HFF-Myc (cell line): ENCODE measurements around the gene NGFR.

Experiments
- DNase-seq: peaks from one replicate; pipeline ENCODE4 v3.0.0-alpha.2; 2011; ENCODE audit warnings: low read depth; ENCODE audit errors: extremely low read depth
- H3K4me3 ChIP-seq: replicated peaks from 2 replicates; pipeline ENCODE4 v1.5.1; 2011; ENCODE audit warnings: low read depth, mild to moderate bottlenecking, control low read depth, low read length
- TF ChIP-seq, protein P1 (sequence below): IDR thresholded peaks from 2 replicates; pipeline ENCODE4 v1.5.1; 2012; ENCODE audit warnings: mild to moderate bottlenecking, low read depth, low read length, control low read depth; ENCODE audit errors: missing control alignments

The NGFR gene

DNA sequence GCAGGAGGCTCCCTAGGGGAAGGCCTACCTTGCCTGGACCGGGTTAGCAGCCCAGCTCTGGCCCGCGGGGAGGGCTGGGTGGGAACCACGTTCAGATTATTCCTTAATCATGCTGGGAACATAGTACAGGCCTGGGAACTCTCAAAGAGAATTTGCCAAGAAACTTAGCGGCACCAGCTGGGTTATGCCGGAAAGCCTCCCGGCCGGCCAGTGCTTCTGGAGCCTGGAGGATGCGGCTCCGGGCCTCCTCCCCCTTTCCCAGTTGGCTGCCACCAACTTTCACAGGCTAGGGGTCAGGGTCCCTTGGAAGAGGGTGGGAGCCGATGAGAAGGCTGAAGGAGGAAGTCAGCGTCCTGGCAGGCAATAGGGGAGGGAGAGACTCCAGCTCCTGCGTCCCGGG lies 10.8 kb downstream of the NGFR start:
- TF ChIP-seq, protein P1, sequence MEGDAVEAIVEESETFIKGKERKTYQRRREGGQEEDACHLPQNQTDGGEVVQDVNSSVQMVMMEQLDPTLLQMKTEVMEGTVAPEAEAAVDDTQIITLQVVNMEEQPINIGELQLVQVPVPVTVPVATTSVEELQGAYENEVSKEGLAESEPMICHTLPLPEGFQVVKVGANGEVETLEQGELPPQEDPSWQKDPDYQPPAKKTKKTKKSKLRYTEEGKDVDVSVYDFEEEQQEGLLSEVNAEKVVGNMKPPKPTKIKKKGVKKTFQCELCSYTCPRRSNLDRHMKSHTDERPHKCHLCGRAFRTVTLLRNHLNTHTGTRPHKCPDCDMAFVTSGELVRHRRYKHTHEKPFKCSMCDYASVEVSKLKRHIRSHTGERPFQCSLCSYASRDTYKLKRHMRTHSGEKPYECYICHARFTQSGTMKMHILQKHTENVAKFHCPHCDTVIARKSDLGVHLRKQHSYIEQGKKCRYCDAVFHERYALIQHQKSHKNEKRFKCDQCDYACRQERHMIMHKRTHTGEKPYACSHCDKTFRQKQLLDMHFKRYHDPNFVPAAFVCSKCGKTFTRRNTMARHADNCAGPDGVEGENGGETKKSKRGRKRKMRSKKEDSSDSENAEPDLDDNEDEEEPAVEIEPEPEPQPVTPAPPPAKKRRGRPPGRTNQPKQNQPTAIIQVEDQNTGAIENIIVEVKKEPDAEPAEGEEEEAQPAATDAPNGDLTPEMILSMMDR: no peak
- DNase-seq: no peak

DNA sequence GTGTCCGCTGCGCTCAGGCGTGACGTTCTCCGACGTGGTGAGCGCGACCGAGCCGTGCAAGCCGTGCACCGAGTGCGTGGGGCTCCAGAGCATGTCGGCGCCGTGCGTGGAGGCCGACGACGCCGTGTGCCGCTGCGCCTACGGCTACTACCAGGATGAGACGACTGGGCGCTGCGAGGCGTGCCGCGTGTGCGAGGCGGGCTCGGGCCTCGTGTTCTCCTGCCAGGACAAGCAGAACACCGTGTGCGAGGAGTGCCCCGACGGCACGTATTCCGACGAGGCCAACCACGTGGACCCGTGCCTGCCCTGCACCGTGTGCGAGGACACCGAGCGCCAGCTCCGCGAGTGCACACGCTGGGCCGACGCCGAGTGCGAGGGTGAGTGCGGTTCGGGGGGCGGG lies 11.2 kb downstream of the NGFR start:
- DNase-seq: no peak
- H3K4me3 ChIP-seq: no peak overlapping the region
- TF ChIP-seq, protein P1: no peak

More for the DNA sequence above, 10.8 kb downstream of the NGFR start:
- no peak overlapping the region for H3K4me3 ChIP-seq

DNA sequence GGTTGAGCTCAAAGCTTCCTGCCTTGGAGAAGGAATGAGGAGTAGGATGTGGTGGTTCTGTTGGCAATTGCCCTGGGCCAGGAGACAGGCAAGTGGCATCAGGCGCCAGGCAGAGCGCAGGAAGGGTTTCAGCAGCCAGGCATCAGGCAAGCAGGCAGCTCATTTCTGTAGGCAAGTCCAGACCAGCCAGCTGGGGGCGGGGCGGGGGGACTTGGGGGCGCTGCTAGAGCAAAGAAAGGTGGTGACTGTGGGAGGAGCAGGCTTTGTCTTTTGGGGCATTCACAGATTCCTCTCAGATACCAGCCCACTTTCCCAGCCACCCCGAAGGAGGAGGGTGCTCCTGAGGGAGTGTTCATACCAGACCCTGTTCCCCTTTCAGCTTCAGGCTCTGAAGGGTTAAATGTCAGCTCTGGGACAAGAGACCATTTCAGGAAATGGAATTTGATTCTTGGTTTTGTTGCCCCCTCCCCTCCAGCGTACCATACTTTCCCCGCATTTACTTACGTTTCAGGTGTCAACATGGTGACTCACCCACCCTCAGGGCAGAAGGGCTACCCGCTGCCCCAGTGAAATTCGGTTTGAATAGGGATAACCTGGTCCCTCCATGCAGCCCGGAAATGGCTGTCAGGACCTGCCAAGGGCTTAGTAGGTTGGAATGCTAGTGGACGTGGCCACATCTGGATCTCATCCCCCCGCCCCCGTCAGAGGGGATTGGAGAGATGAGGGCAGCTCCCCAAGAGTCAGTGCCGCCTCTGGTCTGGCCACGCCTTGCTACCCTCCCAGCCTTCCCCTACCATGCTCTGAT lies 13.2 kb downstream of the NGFR start:
- TF ChIP-seq, protein P1: no peak
- H3K4me3 ChIP-seq: peak overlapping the region; percentile 16
- DNase-seq: peak; percentile 72

DNA sequence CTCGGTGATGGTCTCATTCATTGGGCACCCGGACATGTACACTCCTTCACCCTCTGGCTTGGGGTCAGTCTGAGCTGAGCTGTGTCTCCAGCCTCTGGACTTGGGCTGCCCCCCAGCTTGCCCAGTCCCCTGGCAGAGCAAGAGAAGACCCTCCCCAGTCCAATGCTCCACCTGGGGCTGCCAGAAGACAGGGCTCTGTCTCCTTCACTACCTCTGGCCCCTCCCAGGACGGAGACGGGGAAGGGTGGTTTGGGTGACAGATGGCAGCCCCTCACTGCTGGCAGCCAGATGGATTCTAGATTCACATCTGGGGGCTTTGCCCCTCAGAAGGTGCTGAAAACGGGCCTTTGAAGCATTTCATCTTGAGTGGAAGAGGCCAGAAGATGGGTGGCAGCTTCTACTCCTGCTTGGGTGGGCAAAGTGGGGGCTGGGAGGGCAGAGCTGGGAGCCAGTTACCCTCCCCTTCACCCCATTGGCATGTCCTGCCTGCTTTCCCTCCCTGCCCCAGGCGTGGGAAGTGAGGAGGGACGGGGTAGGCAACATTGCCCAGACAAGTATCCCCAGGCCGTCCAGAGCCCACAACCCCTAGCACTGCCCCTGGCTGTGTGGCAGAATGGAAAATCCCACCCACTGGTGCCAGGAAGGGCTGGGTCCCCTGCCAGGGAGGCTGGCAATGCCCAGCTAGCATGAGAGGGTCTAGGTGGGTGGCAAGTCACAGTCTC lies 13.9 kb downstream of the NGFR start:
- no peak for DNase-seq
- peak overlapping the region; percentile 16; the same call in 1 of the 2 replicates for H3K4me3 ChIP-seq
- TF ChIP-seq, protein P1: no peak

DNA sequence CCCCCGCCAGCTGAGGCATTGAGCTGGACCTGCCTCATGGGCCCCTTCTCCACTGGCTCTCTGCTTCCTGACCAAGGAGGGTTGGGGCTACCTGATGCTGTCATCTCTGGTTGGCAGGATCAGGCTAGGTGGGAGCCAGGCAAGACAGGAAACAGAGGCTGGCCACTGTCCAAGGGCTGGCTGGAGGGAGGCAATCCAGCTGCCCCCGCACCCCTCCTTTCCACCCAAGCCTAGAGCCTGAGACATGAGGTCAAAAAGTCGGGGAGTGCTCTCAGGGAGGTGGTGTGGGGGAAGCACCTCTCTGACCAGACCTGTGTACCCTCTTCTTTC lies 14.5 kb downstream of the NGFR start:
- no peak overlapping the region for H3K4me3 ChIP-seq
- TF ChIP-seq, protein P1: no peak
- no peak for DNase-seq

DNA sequence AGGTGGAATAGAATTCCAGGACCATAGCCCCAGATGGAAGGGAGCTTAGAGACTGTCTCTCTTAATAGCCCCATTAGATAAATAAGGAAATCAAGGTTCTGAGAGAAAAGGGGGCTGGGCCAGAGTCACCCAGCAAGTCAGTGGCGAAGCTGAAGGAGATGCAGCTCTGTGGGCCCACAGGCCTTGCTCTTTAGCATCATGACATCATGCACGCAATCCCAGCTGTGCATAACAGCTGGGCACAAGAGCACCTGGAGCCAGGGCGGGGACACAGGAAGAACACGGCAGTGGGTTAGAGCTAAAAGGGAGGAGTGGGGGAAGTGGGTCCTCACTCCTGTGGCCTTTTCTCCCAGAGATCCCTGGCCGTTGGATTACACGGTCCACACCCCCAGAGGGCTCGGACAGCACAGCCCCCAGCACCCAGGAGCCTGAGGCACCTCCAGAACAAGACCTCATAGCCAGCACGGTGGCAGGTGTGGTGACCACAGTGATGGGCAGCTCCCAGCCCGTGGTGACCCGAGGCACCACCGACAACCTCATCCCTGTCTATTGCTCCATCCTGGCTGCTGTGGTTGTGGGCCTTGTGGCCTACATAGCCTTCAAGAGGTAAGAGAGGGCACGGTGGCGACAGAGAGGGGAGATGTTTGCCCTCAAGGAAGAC lies 15.1 kb downstream of the NGFR start:
- no peak for DNase-seq
- TF ChIP-seq, protein P1: no peak

More for the DNA sequence above, 15.1 kb downstream of the NGFR start:
- no peak overlapping the region for H3K4me3 ChIP-seq
